Dermis blood vessel endothelial cell (primary cell): ENCODE results near the gene TTLL9. TPM values are rescaled to one million over a fixed set of nuclear protein-coding genes. Genes with fewer than 3 reads are reported as not detected.
"Not testable (repeated sequence)": the region's sequence is repeated elsewhere in the genome, so short reads cannot be mapped to it uniquely, and the experiment has no call there.

Experiments used
- DNase-seq: peaks from one replicate; pipeline ENCODE4 v3.0.0; 2010
- total RNA-seq: library from RNA; depleted of rRNA; stranded (reverse); fragments of >200 nt; gene quantifications from 2 replicates; pipeline ENCODE4 v1.2.3, GENCODE V29; 2014

The TTLL9 gene
- total RNA-seq, 1 donor from 2014 or later: not detected

DNA sequence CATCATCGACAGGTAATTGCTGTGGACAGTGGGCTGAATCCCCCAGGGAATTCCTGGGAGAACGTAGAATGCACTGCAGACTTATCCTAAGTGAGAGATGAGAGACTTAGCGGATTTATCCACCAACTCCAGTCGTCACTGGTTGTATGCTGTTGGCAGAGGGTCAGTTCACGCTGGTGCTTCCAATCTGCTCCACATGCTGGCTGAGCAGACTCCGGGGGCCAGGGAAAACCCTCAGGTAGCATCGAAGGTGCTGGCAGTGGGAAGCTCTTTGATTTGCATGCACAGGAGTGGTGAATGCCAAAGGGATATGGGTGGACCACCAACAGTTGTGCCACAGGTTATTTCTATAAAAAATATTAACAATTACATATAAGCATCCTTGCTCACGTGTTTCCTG, 20.2 kb downstream of the TTLL9 start:
- DNase-seq: no peak

DNA sequence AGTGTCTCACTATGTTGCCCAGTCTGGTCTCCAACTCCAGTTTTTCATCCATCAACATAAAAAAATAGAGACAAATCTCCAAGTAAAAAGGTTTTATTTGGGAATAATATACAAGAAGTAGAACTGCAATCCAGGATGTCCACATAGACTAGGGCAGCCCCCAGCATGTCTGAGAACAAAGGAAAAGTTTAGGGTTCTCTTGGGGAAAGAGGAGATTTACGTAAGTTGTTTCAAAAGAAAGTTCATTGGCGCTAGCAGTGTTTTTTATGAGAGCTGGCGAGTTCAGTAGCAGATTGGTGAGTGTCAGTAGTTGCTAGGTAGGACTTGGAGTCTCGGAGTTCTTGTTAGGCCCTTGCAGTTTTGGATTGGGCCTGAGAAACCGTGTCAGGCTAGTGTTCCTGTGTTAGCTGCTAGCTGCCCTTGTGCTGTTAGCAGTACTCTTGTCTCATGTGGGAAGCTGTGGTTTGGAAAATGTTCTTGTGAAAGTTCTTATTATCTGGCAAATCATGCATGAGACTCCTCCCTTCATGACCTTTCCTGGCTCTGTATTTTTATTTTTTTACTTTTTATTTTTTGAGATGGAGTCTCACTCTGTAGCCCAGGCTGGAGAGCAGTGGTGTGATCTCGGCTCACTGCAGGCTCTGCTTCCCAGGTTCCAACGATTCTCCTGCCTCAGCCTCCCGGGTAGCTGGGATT, 24.7 kb downstream of the TTLL9 start:
- DNase-seq: peak; percentile 89

DNA sequence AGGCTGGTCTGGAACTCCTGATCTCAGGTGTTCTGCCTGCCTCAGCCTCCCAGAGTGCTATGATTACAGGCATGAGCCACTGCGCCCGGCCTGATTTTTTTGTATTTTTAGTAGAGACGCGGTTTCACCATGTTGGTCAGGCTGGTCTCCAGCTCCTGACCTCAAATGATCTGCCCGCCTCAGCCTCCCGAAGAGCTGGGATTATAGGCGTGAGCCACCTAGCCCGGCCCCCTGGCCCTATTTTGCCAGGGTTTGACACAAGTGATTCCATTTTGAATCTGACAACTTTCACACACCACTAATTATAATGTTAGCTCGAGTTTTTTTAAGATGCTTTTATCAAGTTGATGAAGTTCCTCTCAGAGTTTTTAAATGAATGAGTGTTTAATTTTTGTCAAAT, 25.6 kb downstream of the TTLL9 start:
- DNase-seq: no peak

DNA sequence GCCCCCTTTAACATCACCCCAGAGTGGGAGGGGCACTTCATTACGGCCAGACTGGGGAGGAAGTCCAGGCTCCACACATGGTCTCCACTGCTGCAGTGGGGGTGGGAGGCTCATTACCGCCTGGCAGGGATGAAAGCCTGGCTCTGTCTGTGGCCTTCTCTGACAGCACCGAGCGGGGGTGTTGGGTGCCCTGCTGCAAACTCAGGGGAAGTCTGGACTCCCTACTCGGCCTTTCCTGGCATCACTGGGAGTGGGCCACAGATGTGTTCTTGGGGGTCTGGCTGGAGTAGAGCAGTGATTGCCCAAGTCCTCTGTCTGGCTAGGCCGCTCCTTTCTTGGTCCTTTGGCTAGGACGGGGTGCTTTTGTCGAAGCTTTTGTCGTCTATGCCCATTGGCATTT, 27.1 kb downstream of the TTLL9 start:
- no peak for DNase-seq

DNA sequence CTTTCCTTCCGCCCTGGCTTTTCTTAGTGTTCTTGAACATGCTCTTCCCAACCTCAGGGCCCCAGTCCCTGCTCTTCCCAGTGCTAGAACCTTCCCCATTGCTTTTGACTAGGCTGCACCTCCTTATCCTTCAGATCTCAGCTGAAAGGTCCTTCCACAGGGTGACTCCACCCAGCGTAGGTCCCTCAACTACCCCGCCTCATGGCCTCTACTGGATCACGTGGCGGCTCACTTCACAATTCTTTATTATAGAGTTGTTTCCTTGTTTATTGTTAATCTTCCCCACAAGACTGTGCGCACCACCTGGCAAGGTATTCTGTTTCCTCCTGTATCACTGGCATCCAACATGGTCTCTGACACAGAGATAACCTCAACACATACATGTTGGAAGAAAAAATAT, 31.2 kb downstream of the TTLL9 start:
- no peak for DNase-seq

DNA sequence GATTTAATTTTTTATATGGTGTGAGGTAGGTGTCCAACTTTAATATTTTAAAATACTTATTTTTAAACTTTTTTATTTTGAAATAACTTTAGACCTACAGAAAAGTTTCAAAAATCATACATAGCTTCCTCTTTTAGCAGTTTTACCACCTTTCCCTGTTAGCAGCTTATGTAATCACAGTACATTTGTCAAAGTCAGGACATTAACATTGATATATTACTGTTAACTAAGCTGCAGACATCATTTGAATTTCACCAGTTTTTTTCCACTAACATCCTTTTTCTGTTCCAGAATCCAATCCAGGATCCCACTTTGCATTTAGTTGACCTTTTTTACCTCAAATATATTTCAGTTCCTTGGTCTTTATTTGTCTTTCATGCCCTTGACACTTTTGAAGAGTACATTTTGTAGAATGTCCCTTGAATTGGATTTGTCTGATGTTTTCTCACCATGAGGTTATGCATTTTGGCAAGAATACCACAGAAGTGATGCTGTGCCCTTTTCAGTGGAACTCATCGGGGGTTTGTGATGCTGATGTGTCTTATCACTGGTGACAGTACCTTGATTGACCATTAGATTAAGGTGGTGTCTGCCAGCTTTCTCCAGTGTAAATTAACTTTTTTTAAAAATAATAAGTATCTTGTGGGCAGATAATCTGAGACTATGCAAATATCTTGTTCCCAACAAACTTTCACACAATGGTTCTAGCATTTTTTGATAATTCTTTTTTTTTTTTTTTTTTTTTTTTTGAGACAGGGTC, 33.4 kb downstream of the TTLL9 start:
- DNase-seq: no peak

DNA sequence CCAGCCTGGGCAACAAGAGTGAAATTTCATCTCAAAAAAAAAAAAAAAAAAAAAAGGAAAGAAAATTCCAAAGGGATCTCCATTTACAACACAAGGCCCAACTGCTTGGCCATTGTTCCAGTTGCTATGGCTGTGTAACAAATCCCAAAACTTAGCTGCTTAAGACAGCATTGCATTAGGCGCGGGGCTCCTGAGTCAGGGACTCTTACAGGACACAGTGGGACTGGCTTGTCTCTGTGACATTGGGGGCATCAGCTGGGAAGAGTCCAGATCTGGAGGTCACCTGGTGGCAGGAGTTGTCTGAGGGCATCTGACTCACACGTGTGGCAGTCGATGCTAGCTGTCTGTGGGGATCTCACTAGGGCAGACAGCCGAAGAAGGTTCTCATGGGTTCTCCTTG, 35.6 kb downstream of the TTLL9 start:
- no peak for DNase-seq

DNA sequence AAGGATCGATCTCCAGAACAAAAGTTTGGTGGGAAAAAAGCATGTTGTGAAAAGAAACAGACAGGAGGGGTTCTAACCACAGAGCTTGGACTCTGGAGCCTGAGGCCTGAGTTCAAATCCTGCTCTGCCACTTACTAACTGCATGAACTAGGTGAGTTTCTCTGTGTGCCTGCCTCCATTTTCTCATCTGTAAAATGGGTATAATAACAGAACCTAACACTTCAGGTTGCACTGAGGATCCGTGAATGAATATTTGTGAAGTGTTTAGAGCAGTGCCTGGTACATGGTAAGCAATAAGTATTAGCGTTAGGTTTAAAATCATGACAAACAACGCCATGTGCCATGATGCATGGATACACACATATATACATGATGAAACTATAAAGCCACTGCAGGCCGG, 36.6 kb downstream of the TTLL9 start:
- no peak for DNase-seq

DNA sequence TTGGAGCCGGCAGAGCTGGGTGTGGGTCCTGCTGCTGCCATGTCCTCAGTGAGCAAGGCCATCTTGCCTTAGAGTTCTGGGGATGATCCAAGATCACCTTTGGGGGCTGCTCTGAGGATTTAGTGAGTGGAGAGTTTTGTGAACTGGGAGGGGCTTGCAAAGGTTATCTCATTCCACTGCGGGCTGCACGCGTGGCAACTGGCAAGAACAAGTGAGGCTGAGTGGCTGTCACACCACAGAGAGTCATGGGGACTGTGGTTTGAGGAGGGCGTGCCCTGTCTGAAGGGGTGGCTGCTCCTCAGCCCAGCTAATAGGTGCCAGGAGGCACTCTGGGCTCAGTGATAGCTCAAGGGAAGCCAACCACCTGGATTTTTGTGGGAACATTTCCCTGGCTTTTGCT, 37.6 kb downstream of the TTLL9 start:
- DNase-seq: no peak

DNA sequence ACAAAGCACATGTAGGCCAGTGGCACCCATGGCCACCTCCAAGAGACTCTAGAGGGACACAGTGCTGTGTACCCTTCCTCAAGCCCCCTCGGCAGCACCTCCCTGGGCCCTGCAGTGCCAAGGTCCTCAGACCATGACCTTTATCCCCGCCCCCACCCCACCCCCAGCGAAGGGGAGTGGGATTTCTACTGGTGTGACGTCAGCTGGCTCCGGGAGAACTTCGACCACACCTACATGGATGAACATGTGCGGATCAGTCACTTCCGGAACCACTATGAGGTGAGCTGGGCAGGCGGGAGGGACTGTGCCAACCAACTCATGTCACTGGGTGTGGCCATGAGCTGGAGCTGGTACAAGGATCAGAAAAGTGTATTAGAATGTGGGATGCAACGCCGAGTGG, 38.0 kb downstream of the TTLL9 start:
- no peak for DNase-seq

DNA sequence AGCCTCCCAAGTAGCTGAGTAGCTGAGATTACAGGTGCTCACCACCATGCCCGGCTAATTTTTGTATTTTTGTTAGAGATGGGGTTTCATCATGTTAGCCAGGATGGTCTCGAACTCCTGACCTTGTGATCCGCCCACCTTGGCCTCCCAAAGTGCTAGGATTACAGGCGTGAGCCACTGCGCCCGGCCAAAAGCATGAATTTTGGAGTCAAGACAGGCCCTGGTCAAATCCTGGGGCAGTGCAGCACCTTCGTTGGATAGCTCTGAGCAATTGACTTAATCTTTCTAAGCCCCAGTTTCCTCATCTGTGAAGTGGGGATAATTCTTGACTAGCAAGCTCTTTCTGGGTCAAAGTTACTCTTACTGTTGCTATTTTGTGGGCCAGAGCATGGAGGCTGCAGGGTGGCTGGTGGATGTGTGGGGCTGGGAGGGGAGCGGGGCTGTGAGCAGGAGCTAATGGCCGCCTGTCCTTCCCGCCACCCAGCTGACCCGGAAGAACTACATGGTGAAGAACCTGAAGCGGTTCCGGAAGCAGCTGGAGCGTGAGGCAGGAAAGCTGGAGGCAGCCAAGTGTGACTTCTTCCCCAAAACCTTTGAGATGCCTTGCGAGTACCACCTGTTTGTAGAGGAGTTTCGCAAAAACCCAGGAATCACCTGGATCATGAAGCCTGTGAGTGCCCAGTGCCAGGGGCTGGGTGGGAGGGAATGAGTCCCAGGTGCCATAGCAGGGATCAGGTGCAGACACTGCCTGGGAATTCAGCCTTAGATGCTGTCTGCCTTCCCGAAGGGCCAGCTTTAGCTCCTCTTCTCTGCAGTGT, 39.0 kb downstream of the TTLL9 start:
- no peak for DNase-seq

DNA sequence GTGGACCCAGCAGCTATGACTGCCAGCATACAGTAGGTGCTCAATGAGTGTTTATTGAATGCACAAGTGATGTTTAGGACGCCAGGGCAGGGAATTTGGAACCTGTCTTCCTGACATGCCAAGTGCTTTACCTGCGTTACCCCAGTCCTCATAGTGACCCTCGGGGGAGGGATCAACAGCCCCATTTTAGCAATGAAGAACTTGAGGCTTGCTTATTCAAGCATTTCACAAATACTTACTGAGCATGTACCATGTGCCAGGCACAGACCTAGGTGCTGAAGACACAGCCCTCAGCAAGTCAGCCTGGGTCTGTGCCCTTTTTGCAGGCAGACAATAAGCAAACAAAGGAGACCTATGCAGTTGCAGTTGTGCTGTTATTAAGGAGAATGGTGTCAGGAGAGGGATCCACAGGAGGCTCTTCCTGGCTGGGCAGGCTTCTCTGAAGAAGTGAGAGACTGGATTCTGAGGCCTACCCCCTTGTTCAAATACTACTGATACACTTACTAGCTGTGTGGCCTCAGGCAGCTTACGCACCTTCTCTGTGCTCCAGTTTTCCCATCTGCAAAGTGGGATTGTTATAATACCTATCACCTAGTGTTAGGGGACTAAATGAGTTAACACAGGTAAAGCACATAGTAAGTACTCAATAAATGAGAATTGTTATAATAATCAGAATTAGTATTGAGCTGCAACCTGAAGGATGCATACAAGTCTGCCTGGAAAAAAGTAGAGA, 39.8 kb downstream of the TTLL9 start:
- DNase-seq: no peak

DNA sequence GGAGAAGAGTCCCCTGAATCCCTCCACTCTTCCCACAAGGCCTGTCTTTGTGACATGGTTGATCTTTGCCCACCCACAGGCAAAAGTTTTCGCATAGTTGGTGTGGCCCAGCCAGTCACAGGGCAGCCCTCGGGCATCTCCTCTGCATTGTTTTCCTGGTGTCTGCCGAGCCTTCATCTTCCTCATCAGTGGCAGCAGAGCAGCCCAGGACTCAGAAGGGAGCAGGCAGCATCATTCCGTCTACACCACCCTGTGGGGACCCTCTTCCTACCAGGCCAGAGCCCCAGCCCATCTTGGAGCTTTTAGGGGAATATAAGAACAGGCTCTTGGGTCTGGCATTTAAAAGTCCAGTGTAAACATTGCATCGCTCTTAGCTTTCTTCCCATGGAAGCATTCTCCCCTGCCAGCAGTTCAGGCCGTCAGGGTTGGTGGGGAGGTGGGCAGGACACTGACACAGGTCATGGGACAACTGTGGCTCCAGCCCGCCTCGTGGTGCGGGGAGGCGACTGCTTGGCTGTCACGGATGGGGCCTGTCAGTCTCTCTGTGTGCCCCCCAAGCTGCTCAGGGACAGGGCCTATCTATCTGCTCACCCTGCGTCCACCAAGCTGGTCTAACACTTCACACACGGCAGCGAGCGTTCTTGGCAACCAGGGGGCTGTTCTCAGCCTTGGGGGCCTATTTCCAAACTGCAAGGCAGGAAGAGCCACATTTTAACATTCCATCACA, 43.2 kb downstream of the TTLL9 start:
- no peak for DNase-seq

DNA sequence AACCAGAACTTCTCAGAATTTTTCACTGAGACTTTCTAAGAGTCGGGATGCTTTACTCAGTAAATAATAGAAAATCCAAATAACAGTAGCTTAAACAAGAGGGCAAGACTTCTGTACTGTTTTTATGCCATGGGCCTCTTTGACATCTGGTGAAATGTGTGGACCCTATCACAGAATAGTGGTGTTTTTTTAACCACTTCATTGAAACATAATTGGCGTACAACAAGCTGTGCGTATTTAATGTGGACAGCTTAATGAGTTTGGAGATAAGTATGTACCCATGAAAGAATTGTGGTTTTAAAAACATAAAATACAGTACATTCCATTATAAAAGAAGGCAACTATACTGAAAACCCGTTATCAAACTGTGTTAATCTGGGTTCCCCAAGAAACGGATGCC, 43.7 kb downstream of the TTLL9 start:
- no peak for DNase-seq

DNA sequence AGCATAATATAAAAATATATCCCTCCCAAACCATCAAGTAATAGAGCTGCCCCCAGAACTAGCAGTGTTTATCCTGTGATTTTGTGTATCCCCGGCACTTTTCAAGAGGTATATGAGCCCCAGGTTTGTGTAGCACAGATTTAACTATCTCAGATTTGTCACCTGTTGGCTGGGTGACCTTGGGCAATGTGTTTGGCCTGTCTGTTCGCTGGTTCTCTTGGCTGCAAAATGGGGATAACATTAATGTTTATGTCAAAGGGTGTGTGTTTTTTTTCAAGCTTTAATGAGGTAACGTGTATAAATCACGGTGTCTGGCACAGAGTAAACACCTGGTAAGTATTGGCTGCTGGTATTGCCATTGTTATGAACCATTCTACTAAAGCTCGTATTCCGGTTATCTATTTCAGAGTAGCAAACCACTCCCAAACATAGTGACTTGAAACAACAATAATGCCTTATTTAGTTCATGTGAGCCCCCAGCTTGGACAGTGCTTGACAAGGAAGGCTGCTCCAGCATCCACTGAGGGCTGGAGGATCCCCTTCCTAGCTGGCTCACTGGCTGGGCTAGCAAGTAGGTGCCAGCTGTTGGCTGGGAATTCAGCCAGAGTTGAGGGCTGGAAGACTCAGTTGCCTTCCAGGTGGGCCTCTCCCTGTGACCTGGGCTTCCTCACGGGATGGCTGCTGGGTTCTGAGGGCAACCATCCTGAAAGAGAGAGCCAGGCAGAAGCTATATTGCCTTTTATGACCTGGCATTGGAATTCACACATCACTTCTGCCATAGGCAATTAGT, 45.3 kb downstream of the TTLL9 start:
- no peak for DNase-seq

DNA sequence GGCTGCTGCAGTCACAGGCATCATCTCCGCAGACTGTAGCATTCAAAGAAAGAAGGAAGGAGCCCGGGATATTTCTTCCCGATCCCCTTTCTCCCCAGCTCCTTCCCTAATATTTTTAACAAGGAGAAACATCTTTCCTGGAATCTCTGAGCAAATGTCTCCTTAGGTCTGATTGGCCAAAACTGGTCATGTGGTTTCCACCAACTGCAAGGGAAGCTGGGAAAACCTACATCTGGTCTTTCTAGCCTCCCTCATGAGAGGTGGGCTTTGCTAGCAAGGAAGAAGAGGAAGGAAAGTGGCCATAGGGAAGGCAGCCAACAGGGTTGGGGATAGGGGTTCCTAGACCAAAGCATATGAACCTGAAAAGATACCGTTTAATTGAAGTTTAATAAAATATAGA, 46.3 kb downstream of the TTLL9 start:
- no peak for DNase-seq

DNA sequence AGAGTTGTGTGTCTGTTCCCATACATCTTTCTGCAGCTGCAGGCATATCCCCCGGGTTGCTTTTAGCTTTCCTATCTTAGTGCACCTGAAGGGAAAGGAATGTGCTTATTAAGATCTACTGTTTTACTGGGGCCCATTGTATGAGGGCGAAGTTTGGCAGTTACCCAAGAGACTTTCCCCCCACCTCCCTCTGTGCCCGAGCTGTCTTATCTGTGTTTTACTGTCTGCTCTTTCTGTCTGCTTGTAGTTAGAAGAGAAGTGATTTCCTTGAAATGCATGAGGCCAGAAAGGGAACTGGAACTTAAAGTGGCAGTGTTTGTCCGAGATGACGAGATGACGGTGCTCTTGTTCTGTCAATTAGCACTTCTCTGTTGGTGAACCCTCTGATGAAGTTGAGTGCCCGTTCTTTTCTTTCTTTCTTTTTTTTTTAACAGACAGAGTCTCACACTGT, 47.6 kb downstream of the TTLL9 start:
- not testable (repeated sequence) for DNase-seq

DNA sequence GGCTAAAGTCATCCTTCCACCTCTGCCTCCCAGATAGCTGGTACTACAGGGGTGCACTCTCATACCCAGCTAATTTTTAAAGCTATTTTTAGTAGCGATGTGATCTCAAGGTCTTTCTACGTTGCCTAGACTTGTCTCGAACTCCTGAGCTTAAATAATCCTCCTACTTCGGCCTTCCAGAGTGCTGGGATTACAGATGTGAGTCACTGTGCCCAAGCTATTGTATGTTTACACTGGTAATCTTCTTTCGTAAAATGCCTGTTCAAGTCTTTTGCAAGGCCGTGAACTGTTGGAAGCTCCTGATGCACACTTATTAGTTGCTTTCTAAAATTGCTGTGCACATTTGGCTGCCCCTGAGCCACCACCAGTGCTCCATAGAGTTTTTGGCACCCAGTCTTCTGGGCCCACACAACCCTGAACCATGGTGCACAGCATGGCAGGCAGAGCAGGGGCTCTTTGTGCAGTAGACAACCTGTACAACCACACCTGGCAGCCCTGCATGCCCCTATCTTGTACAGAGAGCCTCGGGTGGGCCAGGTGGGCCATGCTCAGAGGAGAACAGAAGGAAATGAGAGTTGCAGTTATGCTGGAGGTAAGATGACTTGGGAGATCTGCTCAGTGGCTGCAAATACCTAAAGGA, 48.2 kb downstream of the TTLL9 start:
- DNase-seq: no peak

DNA sequence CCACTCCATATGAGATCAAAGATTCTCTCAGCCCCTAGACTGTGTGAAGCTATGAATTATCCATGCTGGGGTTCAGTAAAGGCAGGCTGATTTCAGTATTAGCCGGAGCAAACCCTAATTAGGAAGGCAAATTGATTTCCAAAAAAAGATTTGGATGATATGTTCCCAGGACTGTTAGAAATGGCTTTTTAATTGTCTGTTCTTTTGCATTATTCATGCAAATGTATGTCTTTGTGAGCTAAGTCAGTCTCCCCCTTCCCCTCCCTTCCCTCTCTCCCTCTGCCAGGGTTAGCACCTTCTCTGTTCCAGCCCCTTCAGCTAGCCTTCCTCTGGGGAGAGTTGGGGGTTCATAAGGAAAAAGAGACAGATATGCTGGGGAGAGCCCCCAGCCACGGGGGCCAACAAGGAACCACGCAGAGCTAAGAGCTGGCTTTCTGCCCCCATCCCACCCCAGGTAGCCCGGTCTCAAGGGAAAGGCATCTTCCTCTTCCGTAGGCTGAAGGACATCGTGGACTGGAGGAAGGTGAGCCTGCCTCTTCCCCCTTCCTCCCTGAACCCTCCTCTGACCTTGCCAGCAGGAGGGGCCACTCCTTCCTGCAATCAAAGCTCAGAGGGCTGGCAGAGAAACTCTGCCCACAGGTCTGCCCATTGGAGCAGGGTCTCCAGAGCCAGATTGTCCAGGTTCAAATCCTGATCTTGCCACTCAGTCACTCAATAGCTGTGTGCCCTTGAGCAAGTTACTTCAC, 49.1 kb downstream of the TTLL9 start:
- DNase-seq: no peak

DNA sequence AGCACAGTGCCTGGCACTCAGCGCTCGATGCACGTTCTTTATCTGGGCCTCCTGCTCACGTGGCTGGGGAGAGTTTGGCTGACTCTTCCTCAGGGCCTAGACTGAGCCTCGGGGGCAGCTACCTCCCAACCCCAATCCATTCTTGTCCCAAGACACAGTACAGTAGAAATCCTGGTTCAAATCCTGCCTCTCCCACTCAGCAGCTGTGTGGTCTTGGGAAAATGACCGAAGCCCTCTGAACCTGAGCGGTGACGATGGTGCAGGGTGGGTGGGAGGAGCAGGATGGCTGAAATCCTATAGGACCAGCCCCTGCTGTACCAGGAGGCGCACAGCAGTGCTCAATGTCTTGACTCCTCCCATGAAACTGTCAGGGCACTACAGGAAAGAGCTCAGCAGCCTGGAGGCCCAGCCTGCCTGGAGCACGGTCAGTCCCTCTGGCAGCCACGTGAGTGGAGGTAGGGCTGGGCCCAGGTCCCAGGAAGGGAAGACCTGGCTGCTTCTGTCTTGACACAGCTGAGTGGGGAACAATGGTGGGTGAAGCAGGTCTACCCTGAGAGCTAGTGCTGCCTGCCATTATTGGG, 49.9 kb downstream of the TTLL9 start:
- no peak for DNase-seq
